ENCODE results near the gene TAF1D. TPM values are rescaled to one million over a fixed set of nuclear protein-coding genes. Genes with fewer than 3 reads are reported as not detected.

Gene TAF1D
- total RNA-seq, 1 donor from 2014 or later = 36.1 TPM

DNA sequence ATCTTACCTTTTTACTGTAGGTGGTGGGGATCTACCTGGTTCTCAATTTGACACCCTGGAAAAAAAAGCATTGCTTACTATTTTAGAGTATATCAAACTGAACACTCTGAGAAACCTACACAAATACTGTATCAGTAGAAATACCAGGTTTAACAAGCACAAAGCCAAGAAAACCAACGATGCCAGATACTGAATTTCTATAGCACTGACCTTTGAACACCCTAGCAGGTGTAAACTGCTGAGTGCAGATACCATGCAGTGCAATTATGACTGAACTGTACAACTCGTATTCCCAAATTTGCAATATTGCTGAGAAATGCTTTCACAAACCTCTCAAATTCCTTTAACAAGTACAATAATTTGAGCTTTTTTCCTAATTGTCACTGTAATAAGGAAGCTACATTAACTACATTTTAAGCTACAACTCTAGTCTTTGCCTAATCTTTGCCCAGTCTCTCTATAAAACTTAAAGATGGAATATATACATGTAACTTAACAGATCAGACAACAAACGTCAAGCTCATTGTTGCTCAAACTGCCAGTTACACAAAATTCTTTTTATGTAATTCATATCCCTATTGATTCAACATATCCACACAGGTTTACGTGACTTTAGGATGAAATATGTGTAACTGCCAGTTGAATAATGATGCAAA is 8.9 kb downstream of the TAF1D start:
- no peak for ATAC-seq
- intact Hi-C loops (cut with micrococcal nuclease) = loop anchor here (2.0 kb wide), 1 partner anchor 32 kb away; no protein-coding TSS in a partner anchor
- no peak for DNase-seq

GRCh38 chr11:93730108-93731107 is 10.9 kb downstream of the TAF1D start:
- DNase-seq (no peak), ATAC-seq (no peak)
- intact Hi-C loops (cut with micrococcal nuclease) = no loop called here

- ATAC-seq = no peak
- DNase-seq = no peak
- intact Hi-C loops (cut with micrococcal nuclease) = no loop called here
Measured at GRCh38 chr11:93729129-93729616, 12.1 kb downstream of the TAF1D start.

GRCh38 chr11:93728792-93729128 is 12.5 kb downstream of the TAF1D start:
- ATAC-seq = no peak
- intact Hi-C loops (cut with micrococcal nuclease) = no loop called here
- no peak for DNase-seq

DNA sequence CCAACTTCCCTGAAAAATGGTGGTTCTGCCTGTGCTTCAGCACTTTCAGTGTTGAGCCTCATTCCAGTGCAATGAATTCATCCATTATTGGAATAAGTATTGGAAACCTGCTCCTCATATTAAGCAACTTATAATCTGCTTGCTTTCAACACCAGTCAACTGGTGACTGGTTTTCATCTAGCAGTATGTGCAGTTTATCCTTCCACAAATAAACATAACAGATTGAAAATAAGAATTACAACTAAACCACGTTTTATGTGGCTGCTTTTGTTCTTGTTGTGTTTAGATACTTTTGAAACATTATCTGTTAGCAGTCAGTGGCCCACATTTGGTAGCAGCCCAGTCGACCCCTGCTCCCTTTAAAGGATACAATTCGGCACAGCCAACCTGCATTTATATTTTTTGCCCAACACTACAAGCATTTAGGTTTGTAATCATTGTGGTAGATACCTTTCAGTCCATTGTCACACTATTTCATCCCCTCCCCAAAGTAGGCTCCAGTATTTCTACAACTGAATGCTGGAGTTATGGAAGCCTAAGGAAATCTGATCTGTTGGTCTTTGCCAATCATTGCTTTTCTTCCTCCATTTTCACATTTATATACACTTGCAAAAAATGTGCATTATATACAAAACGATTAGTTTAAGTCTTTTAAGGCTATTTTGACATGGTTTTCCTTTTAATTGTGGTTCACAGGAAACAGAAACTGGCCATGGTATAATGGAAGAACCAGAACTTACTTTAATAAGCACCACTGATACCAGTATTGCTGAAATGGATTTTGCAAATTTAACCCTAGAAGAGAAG is 13.1 kb downstream of the TAF1D start:
- DNase-seq (no peak), ATAC-seq (no peak)
- intact Hi-C loops (cut with micrococcal nuclease) = no loop called here

- intact Hi-C loops (cut with micrococcal nuclease) = no loop called here
- ATAC-seq (no peak), DNase-seq (no peak)
Measured at GRCh38 chr11:93724089-93724488, 17.2 kb downstream of the TAF1D start.

DNA sequence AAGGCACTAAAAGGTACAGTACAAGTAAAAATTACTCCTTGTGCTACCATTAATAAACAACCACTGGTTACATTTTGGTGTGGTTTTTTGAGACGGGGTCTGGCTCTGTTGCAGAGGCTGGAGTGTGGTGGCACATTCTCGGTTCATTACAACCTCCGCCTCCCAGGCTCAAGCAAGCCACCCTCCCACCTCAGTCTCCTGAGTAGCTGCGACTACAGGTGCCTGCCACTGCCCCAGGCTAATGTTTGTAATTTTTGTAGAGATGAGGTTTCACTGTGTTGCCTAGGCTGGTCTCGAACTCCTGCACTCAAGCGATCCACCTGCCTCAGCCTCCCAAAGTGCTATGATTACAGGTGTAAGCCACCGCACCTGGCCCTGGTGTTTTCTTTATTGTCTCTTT is 20.8 kb downstream of the TAF1D start:
- DNase-seq (no peak), ATAC-seq (no peak)
- intact Hi-C loops (cut with micrococcal nuclease) = no loop called here

- intact Hi-C loops (cut with micrococcal nuclease) = no loop called here
- ATAC-seq = no peak
- DNase-seq = no peak
Measured at GRCh38 chr11:93719310-93719709, 22.0 kb downstream of the TAF1D start.

- DNase-seq (no peak), ATAC-seq (no peak)
- intact Hi-C loops (cut with micrococcal nuclease) = no loop called here
Measured at GRCh38 chr11:93718057-93718563, 23.2 kb downstream of the TAF1D start.

GRCh38 chr11:93717501-93717900 is 23.8 kb downstream of the TAF1D start:
- intact Hi-C loops (cut with micrococcal nuclease) = no loop called here
- DNase-seq (no peak), ATAC-seq (no peak)

- DNase-seq (no peak), ATAC-seq (peak; percentile 95)
- intact Hi-C loops (cut with micrococcal nuclease) = no loop called here
Measured at GRCh38 chr11:93715797-93716396, 25.4 kb downstream of the TAF1D start.

GRCh38 chr11:93712678-93713077 is 28.6 kb downstream of the TAF1D start:
- DNase-seq (no peak), ATAC-seq (no peak)
- intact Hi-C loops (cut with micrococcal nuclease) = no loop called here

- ATAC-seq (no peak), DNase-seq (no peak)
- intact Hi-C loops (cut with micrococcal nuclease) = no loop called here
Measured at GRCh38 chr11:93710239-93710638, 31.1 kb downstream of the TAF1D start.

GRCh38 chr11:93704237-93704636 is 37.1 kb downstream of the TAF1D start:
- intact Hi-C loops (cut with micrococcal nuclease) = no loop called here
- ATAC-seq (no peak), DNase-seq (no peak)

GRCh38 chr11:93700830-93701229 is 40.5 kb downstream of the TAF1D start:
- ATAC-seq = peak; percentile 80
- intact Hi-C loops (cut with micrococcal nuclease) = no loop called here
- no peak for DNase-seq

DNA sequence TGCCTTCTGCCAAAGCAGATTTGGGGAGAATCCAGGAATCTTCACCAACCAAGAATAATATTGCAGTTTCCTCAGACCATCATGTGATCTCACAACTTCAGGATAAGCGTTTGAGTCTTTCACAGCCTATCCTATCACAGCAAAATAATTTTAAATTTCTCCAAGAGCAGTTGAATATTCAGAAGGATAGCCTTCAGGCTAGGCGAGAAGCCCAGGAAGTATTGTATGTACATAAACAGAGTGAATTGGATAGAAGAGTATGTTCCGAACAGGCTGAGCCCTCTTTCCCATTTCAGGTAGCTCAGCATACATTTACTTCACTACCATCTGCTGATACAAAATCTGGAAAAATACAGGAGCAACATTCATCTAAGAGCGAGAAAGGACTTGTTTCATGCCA is 43.7 kb downstream of the TAF1D start:
- no peak for DNase-seq
- no peak for ATAC-seq
- intact Hi-C loops (cut with micrococcal nuclease) = no loop called here

- DNase-seq = no peak
- ATAC-seq = no peak
- intact Hi-C loops (cut with micrococcal nuclease) = no loop called here
Measured at GRCh38 chr11:93694557-93694956, 46.7 kb downstream of the TAF1D start.

DNA sequence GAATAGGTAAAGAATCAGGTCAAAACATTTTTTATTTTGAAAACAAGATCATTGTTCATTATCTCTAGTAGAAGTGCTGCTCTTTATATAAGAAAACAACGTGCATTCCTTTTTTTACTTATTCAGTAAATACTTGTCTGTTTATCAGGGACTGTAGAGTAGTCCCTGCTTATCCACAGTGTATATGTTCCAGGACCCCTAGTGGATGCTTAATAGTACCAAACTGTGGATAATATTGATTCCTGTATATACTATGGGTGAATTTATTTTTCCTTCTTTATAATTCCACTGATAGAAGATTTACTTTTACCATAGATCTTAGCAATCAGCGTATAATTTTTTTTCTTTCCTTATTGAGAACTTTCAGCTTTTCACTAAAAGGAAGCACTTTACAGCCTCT is 47.2 kb downstream of the TAF1D start:
- intact Hi-C loops (cut with micrococcal nuclease) = no loop called here
- no peak for ATAC-seq

GRCh38 chr11:93689240-93689639 is 52.1 kb downstream of the TAF1D start:
- ATAC-seq (no peak), DNase-seq (no peak)
- intact Hi-C loops (cut with micrococcal nuclease) = loop anchor here (10.0 kb wide), 1 partner anchor 106 kb away; no protein-coding TSS in a partner anchor

More for the DNA sequence above, 47.2 kb downstream of the TAF1D start:
- DNase-seq = no peak
